HG03469 (cell line): ENCODE measurements around the gene SETBP1.

ENCODE experiments used
- ATAC-seq: cut with Tn5 transposase; IDR thresholded peaks from one replicate; pipeline ENCODE4 v1.9.1; 2021; ENCODE audit warnings: mild to moderate bottlenecking, moderate library complexity, moderate number of reproducible peaks; ENCODE audit not compliant: unreplicated experiment

Gene SETBP1

DNA sequence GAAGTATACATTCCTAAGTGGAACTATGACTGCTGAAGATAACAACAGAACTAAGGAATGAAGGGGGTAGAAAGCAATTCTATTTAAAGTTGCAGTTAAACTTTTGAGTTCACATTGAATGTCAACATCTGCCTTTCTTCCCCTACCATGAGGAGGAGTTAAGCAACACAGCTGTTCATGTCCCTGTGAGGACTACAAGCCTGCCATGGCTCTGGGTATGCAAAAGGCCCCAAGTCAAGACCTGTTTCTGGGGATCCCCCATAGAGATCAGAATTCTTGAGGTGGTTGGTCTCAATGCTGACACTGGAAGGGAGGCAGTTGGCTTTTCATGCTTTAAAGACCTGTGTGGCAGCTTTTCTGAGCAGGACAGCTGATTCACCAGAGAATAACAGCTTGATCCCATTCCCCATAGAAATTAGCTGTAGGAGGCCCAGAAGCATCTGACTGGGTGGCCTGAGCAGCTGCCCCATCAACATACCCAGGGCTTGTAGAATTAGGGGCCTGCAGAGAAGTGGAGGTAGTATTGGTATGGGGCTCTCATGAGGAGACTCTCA lies 131.0 kb downstream of the SETBP1 start:
- ATAC-seq = no peak

GRCh38 chr18:44812426-44812825 lies 131.7 kb downstream of the SETBP1 start:
- no peak for ATAC-seq

DNA sequence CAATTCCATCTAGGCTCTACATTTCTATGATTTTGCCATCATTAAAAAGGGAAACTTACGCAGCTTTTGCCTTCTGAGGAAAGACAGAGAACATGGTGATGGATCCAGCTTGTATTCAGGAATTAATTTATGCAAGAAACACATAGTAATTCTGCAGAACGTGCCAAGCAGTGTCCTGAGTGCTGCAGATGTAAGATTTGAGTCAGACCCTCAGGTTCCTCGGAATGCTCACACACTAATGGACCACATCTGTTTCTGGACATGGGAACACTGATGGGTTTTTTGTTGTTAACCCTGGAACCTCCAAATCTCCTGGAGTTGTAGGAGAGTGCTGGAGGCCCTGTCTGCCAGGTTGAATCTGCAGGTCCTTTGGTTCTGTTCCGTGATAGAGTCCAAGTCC lies 132.9 kb downstream of the SETBP1 start:
- no peak for ATAC-seq

DNA sequence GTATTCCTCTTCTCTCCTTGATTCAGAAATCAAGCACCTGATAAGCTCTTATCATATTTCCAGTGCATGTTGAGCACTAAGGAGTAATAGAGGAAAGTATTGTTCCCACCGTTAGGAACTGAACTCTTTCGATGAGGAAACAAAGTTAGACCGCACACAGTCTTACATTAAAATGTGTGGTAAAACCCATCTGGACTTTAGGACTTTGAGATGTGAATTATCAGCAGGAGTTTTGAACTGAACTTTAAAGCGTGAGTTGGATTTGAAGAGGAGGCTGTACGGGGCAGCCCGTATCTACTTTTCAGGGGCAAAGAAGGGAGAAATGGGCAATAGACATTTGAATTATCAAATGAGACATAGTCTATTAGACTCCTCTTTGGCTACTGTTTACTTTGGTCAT lies 134.4 kb downstream of the SETBP1 start:
- no peak for ATAC-seq

GRCh38 chr18:44816050-44816449 lies 135.4 kb downstream of the SETBP1 start:
- no peak for ATAC-seq

DNA sequence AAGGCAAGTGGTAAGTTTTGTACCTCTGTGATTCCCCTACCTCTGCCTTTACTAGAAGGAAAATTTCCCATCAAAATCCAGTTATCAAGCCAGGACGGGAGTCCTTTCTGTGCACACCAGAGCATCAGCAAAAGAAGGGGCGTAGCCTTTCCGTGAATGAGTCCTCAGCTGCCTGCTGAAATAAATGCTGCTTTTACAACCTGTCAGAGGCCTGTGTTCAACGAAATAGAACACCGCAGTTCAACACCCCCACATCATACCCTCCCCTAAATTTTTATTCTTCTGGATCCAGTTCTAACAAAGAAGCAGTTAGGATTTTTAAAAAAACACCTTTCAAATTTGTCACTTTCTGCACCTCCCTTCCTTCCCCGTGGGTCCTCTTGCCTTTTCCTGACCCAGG lies 135.8 kb downstream of the SETBP1 start:
- ATAC-seq = no peak

- no peak for ATAC-seq
Observed at GRCh38 chr18:44817831-44818473, 137.3 kb downstream of the SETBP1 start.

DNA sequence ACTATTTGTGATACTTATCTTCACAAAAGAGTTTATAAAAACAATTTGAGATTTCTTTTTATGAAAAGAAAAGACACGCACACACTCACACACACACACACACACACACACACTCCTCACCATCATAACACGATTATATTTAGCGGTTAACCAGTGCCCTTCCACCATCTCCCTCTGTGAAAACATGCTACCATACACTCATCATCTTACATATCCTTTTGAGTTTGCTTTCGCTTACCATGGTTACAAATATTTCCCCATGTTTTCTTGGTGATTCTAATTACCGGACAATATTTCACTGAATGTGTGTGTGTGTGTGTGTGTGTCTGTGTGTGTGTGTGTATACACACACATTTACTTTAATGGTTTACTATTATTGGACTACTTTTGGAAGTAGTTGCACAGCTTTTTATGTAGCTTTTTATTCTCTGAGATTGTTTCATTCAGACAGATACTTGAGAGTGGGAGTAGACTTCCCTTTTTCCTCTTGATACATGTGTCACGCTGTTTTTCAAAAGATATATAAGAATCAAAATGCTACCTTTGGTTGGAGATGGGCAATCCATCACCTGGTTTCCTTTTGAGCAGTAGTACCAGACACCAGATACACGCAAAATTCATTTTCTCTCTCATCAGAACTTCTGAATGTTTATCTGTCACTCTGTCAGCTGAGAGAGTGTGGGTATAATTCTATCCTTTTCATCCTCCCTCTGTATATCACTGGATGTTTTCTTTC lies 138.1 kb downstream of the SETBP1 start:
- no peak for ATAC-seq

- no peak for ATAC-seq
Observed at GRCh38 chr18:44819944-44820510, 139.3 kb downstream of the SETBP1 start.

DNA sequence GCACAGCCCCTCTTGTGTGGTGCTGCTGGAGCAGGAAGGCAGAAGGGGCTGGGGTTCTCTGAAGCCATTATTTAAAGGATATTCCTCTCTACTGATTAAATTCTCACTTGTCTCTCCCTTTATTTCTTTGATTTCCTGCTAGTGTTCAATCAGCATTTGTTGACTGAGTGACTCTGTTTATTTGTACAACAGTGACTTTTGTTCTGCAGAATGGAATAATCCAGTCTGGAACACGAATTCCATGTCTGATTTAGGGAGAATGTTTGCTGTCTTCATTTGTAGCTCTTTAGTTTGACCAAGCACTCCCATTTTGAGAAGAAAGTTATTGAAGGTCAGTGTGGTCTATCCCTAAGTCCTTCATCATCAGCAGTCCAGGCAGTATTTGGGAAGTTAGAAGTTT lies 141.2 kb downstream of the SETBP1 start:
- ATAC-seq = no peak

GRCh38 chr18:44823286-44823685 lies 142.6 kb downstream of the SETBP1 start:
- ATAC-seq = no peak

DNA sequence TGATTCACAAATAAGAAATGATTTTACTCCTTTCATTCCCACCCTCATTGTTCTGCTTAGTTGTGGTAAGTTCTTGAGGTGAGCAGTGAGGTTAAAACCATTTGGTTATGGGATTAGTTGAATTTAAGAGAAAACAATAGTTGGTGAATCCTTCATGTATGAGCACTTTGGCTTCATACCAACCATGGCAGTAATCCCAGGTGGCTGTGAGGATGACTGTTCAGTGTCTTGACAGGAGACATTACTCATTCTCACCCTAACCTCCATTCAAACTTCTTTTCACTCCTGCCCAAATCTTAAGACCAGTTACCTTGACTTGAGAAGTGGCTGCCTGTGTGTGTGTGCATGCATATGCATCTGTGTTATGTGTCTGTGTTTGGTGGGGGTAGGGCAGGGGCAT lies 143.1 kb downstream of the SETBP1 start:
- no peak for ATAC-seq

- no peak for ATAC-seq
Observed at GRCh38 chr18:44824884-44825283, 144.2 kb downstream of the SETBP1 start.

DNA sequence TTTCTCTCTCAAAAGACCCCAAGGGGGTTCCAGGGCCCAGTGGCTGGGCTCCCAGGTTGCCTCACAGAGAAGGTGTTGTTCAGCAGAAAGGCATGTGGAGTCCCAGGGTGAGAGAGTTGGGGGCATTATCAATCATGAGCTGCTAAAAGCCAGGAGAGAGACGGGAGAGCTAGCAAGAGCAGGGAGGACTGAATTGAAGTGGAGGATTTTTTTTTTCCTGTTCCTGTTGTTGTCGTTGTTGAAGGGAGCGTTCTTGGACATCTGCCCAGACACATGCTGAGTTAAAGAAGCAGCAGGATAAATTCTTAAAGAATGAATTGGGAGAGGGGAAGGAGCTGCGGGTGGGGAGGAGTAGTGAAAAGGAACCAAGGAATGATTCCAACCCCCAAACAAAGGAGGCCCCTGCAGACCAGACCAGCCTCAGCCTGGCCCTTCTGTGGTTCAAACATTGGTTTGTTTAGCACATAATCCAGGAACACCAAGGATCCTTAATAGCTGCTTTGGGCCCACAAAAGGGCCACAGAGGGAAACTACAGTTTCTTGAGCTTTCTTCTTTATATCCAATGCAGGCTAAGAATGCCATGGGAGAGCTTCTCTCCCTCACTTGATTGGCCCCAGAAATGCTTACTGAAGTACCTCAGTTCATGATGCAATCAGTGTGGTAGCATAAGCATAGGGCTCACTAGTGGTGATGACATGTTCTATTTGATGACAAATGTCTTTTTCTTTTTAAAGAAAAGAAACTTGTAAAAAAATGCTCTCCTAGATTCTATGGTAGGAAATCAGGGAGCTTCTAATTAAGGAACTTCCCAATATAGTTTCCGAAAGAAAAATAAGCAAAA lies 146.0 kb downstream of the SETBP1 start:
- no peak for ATAC-seq

- no peak for ATAC-seq
Observed at GRCh38 chr18:44828080-44828479, 147.4 kb downstream of the SETBP1 start.

DNA sequence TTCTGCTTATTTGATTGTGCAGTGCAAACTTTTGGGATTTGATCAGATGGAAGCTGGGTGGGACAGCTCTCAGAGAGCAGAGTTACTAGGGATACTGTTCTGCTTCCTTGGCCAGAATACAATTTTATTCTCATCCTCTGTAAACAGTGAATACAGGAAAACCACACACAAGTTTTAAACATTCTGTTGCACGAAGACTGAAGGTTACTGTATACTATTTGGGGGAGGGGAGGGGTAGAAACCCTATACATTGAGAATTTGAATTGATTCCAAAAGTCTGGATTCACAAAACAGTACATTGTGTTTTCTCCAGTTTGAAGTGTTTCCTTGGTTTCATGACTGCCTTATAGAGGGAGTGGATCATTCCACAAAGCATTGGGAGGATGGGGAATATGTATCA lies 149.9 kb downstream of the SETBP1 start:
- ATAC-seq = no peak

DNA sequence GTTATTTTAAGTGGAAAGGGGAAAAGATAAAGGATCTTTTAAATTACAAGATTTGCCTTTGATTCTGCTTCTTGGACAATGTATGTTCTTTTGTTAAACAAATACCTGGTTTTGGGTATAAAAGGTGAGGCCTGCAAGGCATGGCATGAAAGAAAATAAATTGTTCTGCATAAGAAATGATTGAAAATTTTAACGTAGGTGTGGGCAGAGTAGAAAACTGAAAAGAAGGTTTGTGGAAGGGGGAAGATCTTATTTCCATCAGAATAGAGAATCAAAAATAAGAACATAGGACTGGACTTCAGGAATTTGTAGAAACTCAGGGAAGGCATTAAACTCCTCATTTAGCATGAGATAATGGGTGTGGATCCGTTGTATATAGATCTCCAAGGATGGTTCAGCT lies 153.1 kb downstream of the SETBP1 start:
- ATAC-seq = no peak

GRCh38 chr18:44834867-44835469 lies 154.3 kb downstream of the SETBP1 start:
- ATAC-seq = no peak

- no peak for ATAC-seq
Observed at GRCh38 chr18:44835703-44836102, 155.0 kb downstream of the SETBP1 start.

DNA sequence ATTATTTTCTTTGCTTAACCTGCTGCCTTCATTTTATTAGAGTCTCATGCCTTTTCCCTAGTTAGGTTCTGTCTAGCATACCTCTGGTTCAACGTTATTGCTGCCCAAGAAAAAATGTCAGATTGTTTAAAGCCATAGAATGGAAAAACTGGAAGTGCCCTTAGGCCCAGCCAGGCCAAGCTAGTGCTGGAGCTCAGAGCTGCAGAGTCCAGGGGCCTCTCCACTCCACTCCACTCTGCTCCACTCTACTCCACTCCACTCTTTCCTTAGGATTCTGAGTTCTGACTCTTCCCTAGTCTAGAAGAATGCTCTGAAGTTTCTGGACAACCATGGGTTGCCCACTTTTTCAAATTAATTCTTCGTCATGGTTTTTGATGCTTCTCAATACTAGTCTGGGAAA lies 155.6 kb downstream of the SETBP1 start:
- no peak for ATAC-seq
